Activated effector memory CD4-positive, alpha-beta T cell treated with anti-CD3 and anti-CD28 coated beads, Interleukin-2, amount 50 U/mL, for 16 hours (primary cell): ENCODE data around the gene RPL27A.

ENCODE experiments used
- DNase-seq: peaks from one replicate; pipeline ENCODE4 v3.0.0-alpha.2; 2020

RPL27A gene

GRCh38 chr11:8701891-8702597 lies 19.5 kb downstream of the RPL27A start:
- no peak for DNase-seq

- no peak for DNase-seq
Observed at GRCh38 chr11:8702598-8702915, 20.0 kb downstream of the RPL27A start.

GRCh38 chr11:8704136-8704535 lies 21.5 kb downstream of the RPL27A start:
- no peak for DNase-seq

- no peak for DNase-seq
Observed at GRCh38 chr11:8705146-8705545, 22.6 kb downstream of the RPL27A start.

GRCh38 chr11:8706673-8707432 lies 24.3 kb downstream of the RPL27A start:
- no peak for DNase-seq

- DNase-seq = no peak
Observed at GRCh38 chr11:8707541-8708191, 25.1 kb downstream of the RPL27A start.

- DNase-seq = no peak
Observed at GRCh38 chr11:8709002-8709672, 26.5 kb downstream of the RPL27A start.

- DNase-seq = no peak
Observed at GRCh38 chr11:8709777-8710176, 27.2 kb downstream of the RPL27A start.

- no peak for DNase-seq
Observed at GRCh38 chr11:8711895-8712442, 29.4 kb downstream of the RPL27A start.

GRCh38 chr11:8712506-8712905 lies 29.9 kb downstream of the RPL27A start:
- DNase-seq = no peak

GRCh38 chr11:8713760-8714454 lies 31.3 kb downstream of the RPL27A start:
- no peak for DNase-seq

- no peak for DNase-seq
Observed at GRCh38 chr11:8714622-8715225, 32.1 kb downstream of the RPL27A start.

GRCh38 chr11:8715501-8715900 lies 32.9 kb downstream of the RPL27A start:
- no peak for DNase-seq

- DNase-seq = no peak
Observed at GRCh38 chr11:8717544-8717875, 34.9 kb downstream of the RPL27A start.

GRCh38 chr11:8717876-8718753 lies 35.5 kb downstream of the RPL27A start:
- no peak for DNase-seq

GRCh38 chr11:8719211-8719649 lies 36.6 kb downstream of the RPL27A start:
- no peak for DNase-seq

GRCh38 chr11:8719721-8720120 lies 37.1 kb downstream of the RPL27A start:
- no peak for DNase-seq

GRCh38 chr11:8720352-8720751 lies 37.8 kb downstream of the RPL27A start:
- DNase-seq = no peak

- no peak for DNase-seq
Observed at GRCh38 chr11:8720868-8721608, 38.4 kb downstream of the RPL27A start.
